AG09319 (cell line): ENCODE data around the gene KANSL1.
"Not testable (repeated sequence)": the region's sequence is repeated elsewhere in the genome, so short reads cannot be mapped to it uniquely, and the experiment has no call there.

Experiments
- DNase-seq: peaks from one replicate; pipeline ENCODE4 v3.0.0-alpha.2; 2010; ENCODE audit warnings: low read depth; ENCODE audit errors: extremely low read depth
- CTCF ChIP-seq: IDR thresholded peaks from 2 replicates; pipeline ENCODE4 v1.5.1; 2011; ENCODE audit warnings: low read depth, mild to moderate bottlenecking, inconsistent platforms, low read length, moderate library complexity

KANSL1 gene

DNA sequence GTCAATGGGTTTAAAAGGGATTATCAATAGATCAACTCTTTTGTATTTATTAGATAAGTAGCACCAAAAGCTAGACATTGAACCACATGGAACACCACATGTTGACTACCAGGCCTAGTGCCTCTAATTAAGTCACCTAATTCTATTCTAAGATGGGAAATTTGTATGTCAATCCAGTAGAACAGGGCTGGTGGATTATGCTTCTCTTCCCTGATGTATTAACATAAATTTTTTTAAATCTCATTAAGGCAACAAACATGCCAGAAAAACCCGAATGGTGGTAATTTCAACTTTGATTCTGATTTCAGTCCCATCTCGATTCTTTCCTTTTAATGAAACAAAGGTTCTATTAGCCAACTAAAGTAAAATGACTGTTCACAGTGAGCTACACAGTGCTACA is 92.6 kb downstream of the KANSL1 start:
- DNase-seq: no peak
- no peak for TF ChIP-seq CTCF

GRCh38 chr17:46099865-46100264 is 93.4 kb downstream of the KANSL1 start:
- no peak for DNase-seq
- no peak for TF ChIP-seq CTCF

DNA sequence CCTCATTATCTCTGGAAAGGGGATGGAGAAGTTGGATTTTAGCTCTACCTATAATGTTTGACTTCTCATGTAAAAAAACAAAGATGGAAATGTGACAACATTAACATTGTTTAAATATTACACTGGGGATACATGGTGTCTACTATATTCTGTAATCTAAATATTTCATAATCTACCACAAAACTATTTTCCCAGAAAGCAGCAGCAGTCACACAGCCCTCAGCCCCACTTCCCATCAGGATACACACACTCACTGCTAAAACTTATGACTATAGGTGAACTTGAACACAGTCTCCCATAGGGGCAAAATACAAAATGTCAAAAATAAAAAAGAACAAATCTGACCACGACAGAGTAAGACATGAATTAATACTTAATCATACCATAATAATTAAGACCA is 95.7 kb downstream of the KANSL1 start:
- no peak for TF ChIP-seq CTCF
- no peak for DNase-seq

- no peak for TF ChIP-seq CTCF
- no peak for DNase-seq
Observed at GRCh38 chr17:46092991-46093390, 100.2 kb downstream of the KANSL1 start.

DNA sequence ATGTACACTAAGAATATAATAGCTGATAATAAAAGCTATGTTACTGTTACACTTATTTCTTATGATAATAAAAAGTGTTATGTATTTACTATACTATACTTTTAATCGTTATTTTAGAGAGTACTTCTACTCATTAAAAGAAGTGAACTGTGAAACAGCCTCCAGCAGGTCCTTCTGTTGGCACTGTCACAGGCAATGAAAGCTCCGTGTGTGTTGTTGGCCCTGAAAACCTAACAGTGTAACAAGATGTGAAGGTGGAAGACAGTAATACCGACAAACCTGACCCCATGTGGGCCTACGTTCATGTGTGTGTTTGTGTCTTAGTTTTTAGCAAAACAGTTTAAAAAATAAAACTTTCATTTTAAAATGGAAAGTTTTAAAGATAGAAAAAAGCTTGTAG is 102.4 kb downstream of the KANSL1 start:
- DNase-seq: no peak
- no peak for TF ChIP-seq CTCF

GRCh38 chr17:46089389-46089965 is 103.8 kb downstream of the KANSL1 start:
- DNase-seq: no peak
- TF ChIP-seq CTCF: no peak

GRCh38 chr17:46088595-46088994 is 104.6 kb downstream of the KANSL1 start:
- no peak for TF ChIP-seq CTCF
- DNase-seq: no peak

- not testable (repeated sequence) for DNase-seq
Observed at GRCh38 chr17:46087871-46088270, 105.4 kb downstream of the KANSL1 start.
